Suprapubic skin (tissue), 4 donors: ENCODE measurements around the gene COL23A1.

Experiments
- CTCF ChIP-seq, 2 donors: fragments of 200-600 bp in 1 of 2; fragments of 450-650 bp in 1 of 2; sonication (generic) in 1 of 2; IDR thresholded peaks; one replicate each; pipeline ENCODE4 v1.5.1; 2016 to 2019; ENCODE audit warnings: antibody characterized with exemption in 2 of 2, mild to moderate bottlenecking in 1 of 2, moderate library complexity in 1 of 2
- POLR2A ChIP-seq, 2 donors: fragments of 450-650 bp; IDR thresholded peaks; one replicate each; pipeline ENCODE4 v1.6.1; 2017; ENCODE audit warnings: antibody characterized with exemption in 2 of 2, mild to moderate bottlenecking in 2 of 2, moderate library complexity in 2 of 2
- POLR2AphosphoS5 ChIP-seq, 3 donors: sonication (generic); formaldehyde crosslinking; IDR thresholded peaks; one replicate each; pipeline ENCODE4 v1.6.1; 2017; ENCODE audit warnings: antibody characterized with exemption in 3 of 3

- no peak for TF ChIP-seq CTCF (IDR thresholded peaks at IDR 0.05)
- no peak for TF ChIP-seq POLR2A (IDR thresholded peaks at IDR 0.05)
- TF ChIP-seq POLR2AphosphoS5 (IDR thresholded peaks at IDR 0.05) = no peak
Observed at GRCh38 chr5:178441486-178442270, 148.5 kb downstream of the COL23A1 start.
